Lung microvascular endothelial cell (primary cell): ENCODE data around the gene ADAR. TPM values are rescaled to one million over a fixed set of nuclear protein-coding genes. Genes with fewer than 3 reads are reported as not detected.
A peak's percentile ranks its signal among the peaks of the same experiment; 100 is the strongest.

ENCODE experiments used
- DNase-seq, 2 donors: peaks; one replicate each; pipeline versions ENCODE4 v3.0.0 to v3.0.0-alpha.2; 2010; ENCODE audit warnings: low read depth in 2 of 2
- total RNA-seq: library from RNA; depleted of rRNA; stranded (reverse); fragments of >200 nt; gene quantifications from 2 replicates; pipeline ENCODE4 v1.2.1, GENCODE V29; 2014

Gene ADAR
- total RNA-seq, 1 donor from 2014 or later = 66.5 TPM

DNA sequence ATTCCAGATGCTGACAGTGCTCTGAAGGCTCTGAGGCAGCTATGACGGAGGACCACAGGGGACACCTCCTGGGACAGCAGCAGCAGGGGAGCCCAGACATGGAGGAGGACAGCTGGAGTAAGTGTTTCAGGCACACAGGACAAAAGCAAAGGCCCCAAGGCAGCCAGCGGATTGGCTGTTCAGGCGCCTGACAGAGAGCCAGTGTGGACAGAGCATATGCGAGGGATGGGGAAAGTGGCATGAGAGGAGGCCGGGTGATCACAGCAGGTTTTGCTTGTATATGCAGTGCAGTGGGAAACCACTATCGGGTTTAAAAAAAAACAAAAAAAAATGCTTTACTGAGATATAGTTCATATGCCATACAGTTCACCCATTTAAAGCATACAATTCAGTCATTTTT is 21.3 kb downstream of the ADAR start:
- no peak for DNase-seq

DNA sequence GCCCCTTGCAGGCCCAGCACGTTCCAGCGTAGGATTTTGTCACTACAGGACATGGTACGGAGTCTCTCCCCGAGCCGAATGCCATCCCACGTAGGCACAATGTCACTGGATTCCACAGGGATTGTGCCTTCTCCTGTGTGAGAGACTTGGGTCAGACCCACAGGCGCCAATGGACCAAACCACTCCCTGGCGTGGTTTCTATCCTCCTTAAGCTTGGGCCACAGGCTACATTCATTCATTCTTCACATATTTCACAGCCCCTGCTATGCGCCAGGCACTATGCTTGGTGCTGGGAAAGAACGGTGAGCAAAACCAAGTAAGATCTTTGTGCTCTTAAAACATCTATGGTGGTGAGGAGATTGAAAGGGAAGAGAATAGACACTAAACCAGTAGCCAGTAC is 21.8 kb downstream of the ADAR start:
- DNase-seq = no peak

GRCh38 chr1:154584267-154584994 is 23.6 kb downstream of the ADAR start:
- peak; percentile 68 to 72 for DNase-seq

DNA sequence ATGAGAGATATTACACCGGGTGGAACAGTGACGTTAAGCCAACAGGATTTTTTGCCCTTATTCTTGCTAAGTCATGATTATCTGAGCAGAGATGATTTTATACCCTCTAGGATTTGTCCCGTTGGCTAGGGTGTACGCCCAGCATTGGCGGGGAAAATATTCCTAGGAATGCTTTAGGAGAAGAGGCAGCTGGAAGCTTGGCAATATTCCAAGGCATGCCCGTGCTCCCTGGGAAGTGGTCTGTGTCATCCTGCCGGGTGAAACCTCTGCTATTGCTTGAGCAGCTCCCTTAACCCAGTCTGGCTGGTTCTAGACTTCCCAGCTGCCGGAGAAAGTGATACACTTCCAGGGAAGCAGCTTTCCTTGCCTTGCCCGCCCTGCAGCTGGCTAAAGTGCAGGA is 24.2 kb downstream of the ADAR start:
- DNase-seq = peak; percentile 16 to 80

DNA sequence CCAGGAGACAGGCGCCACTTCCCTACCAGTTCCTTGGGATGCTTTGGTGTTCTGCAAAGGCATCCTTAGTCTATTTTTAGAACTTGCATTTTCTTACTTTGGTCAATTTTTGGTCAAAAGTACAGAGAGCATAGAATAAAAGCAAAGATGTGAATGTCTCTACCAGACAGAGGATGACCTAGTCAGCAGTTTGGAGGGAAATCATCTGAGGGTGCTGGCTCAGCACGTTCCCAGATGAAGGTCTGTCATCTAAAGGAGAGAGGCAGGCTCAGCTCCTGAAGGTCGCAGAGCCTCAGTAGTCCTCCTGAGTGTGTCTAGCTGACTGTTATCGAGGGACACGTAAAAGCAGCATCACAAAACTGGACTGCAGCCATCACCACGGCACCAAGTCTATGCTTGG is 25.1 kb downstream of the ADAR start:
- DNase-seq = no peak

DNA sequence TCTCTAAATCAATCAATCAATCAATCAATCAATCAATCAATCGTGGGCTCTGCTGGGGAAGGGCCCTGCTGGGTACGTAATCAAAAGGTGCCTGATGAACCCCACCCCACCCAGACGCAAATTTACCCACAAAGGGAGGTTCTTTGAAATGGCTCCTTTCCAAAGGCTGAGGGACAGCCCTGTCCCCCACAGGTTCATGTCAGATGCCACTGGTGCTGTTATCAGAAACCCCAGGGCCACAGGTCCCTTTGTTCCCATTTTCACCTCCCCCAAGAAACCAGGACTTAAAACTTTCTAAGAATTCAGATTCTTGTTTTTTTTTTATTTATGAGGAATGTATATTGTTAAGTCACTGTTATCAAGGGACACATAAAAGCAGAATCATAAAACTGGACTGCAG is 26.2 kb downstream of the ADAR start:
- no peak for DNase-seq

DNA sequence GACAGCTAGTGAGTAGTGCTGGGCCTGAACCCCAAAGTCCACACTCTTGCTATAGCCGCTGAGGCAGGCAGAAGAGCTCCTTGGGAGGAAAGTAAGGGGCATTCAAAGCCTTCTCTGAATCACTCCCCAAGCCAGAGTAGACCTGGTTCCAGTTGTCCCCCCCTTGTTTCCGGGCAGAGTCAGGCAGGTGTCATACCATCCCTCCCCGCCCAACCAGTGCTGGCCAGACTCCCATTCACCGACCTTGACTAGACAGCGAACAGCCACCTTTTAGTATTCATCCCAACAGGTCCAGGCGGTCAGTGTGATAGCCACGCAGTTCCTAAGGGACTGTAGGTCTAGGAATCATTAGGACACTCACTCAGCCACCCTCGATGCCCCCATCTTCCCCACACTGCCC is 28.6 kb downstream of the ADAR start:
- no peak for DNase-seq

GRCh38 chr1:154578058-154578418 is 29.9 kb downstream of the ADAR start:
- DNase-seq = peak in 1 of 2 donors; percentile 31

- no peak for DNase-seq
Measured at GRCh38 chr1:154577346-154578057, 30.5 kb downstream of the ADAR start.

- no peak for DNase-seq
Measured at GRCh38 chr1:154575951-154576566, 31.9 kb downstream of the ADAR start.

DNA sequence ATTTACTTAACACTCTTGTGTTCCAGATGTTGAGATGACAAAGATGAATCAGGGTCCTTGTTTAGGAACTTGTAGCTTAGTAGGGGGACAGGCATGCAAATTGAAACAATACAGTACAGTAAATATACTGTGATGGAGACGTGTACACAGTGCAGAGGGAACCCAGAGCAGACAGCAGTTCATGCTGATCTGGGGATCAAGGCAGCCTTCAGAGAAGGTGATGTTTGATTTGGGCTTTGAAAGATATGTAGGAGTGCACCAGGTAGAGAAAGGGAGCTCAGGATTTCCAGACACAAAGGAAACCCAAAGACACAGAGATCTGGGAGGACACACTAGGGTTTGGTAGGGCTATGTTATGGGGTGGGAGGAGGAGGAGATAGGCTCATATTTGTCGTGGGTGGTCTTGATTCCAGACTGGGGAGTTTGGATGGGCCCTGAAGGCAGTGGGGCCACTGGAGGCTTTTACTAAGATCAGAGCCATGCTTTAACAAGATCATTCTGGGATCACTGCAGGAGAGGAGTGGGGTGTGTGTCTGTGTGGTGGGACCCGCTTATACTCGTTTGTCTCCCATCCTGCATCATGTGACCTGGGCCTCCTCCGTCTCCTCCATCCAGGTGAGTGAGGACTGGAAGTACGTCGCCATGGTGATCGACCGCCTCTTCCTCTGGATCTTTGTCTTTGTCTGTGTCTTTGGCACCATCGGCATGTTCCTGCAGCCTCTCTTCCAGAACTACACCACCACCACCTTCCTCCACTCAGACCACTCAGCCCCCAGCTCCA is 32.6 kb downstream of the ADAR start:
- no peak for DNase-seq

GRCh38 chr1:154574716-154575115 is 33.3 kb downstream of the ADAR start:
- no peak for DNase-seq

GRCh38 chr1:154573168-154573510 is 34.8 kb downstream of the ADAR start:
- DNase-seq = no peak

DNA sequence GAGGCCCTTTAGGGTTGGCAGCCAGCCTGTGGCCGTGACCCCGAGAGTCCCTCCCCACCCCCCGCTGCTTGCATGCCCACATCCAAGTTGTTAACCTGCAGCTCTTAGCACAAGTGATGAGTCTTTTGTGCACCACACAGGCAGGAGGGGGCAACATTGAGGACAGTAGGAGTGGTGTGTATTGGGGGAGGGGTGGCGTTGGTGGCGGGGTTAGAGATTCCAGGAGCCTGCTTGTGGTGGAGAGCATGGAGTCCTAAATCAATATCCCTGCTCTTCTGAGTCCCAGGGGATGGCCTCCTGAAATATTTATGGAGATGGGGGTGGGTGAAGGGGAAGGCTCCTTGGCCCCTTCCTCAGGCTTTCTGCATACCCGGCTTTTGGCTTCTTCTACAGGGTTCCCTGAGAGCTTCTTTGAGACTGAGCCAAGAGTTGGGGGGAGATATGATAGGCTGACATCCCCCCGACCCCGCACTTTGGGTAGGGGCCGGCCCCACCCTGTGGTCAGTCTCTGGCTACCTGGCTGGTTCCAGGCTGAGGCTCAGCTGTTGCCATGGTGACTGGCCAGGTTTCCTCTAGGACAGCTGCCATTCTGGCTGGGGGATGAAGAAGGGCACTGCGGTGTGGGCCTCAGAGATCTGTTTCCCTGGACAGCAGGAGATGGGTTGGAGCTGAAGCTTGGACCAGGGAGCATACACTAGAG is 35.4 kb downstream of the ADAR start:
- DNase-seq = no peak

DNA sequence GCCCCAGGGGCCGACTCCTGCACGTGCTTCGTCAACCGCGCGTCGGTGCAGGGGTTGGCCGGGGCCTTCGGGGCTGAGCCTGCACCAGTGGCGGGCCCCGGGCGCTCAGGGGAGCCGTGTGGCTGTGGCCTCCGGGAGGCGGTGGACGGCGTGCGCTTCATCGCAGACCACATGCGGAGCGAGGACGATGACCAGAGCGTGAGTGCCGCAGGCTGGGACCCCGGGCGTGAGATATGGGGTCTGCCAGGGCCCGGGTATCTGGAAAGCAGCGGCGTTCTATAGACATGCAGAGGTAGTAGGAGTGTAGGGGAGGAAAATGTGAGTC is 36.1 kb downstream of the ADAR start:
- DNase-seq = no peak

DNA sequence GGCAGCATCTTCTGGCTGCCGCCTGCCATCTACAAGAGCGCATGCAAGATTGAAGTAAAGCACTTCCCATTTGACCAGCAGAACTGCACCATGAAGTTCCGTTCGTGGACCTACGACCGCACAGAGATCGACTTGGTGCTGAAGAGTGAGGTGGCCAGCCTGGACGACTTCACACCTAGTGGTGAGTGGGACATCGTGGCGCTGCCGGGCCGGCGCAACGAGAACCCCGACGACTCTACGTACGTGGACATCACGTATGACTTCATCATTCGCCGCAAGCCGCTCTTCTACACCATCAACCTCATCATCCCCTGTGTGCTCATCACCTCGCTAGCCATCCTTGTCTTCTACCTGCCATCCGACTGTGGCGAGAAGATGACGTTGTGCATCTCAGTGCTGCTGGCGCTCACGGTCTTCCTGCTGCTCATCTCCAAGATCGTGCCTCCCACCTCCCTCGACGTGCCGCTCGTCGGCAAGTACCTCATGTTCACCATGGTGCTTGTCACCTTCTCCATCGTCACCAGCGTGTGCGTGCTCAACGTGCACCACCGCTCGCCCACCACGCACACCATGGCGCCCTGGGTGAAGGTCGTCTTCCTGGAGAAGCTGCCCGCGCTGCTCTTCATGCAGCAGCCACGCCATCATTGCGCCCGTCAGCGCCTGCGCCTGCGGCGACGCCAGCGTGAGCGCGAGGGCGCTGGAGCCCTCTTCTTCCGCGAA is 36.6 kb downstream of the ADAR start:
- no peak for DNase-seq

GRCh38 chr1:154568157-154568815 is 39.7 kb downstream of the ADAR start:
- no peak for DNase-seq

GRCh38 chr1:154567386-154568156 is 40.4 kb downstream of the ADAR start, which contains the start of gene CHRNB2:
Gene CHRNB2 (plus strand): TSS chr1:154567778. CDS start chr1:154568045, 267 bp downstream.
- DNase-seq = peak; percentile 52 to 60

DNA sequence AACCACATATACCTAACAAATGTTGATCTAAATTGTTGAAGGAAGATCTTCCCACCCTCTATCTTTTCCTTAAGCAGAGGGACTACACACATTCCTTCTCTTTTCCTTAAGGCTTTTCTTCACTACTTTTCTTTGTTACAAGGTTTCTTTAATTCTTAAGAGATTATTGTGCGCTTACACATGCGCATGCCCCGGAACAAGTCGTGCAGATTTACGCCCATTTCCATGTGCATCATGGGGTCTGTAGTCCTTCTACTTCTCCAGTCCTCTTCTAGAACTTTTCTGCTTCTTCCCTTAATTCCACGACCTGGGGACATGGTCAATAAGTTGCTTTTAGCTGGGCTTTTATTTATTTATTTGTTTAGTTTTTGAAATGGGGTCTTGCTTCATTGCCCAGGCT is 42.1 kb downstream of the ADAR start:
- DNase-seq = no peak
